Measurements from ENCODE around the gene CHRNA7.

Gene CHRNA7

GRCh38 chr15:32106401-32107381 lies 76.4 kb downstream of the CHRNA7 start:
- Histone ChIP-seq H3K9me3 (ENCODE audit: insufficient read depth, low read depth, low read length) (no peaks in the 10 kb centered on the region), H3K4me1 (ENCODE audit: insufficient read depth, low read length, poor library complexity, severe bottlenecking) (no peaks in the 10 kb centered on the region), H3K9ac (ENCODE audit: low read depth, low read length, poor library complexity, severe bottlenecking) (no peak overlapping the region), H3K9me2 (replicated peaks; ENCODE audit: low read depth, low read length) (no peaks in the 10 kb centered on the region), H3K27me3 (ENCODE audit: insufficient read depth, low read length, poor library complexity, severe bottlenecking) (no peaks in the 10 kb centered on the region), H2AFZ (ENCODE audit: low read length) (no peak overlapping the region), H3K4me2 (ENCODE audit: low read depth, low read length, poor library complexity, severe bottlenecking) (no peak overlapping the region), H3F3A (ENCODE audit: low read depth) (no peaks in the 10 kb centered on the region), H3K79me2 (ENCODE audit: insufficient read depth, low read length) (no peaks in the 10 kb centered on the region), H3K36me3 (ENCODE audit: insufficient read depth, low read length) (no peaks in the 10 kb centered on the region), H3K4me3 (ENCODE audit: low read length, poor library complexity, severe bottlenecking) (no peak overlapping the region), H4K20me1 (ENCODE audit: insufficient read depth, low read length, poor library complexity, severe bottlenecking) (no peaks in the 10 kb centered on the region)
- TF ChIP-seq CTCF (conservative IDR thresholded peaks at IDR 0.05; ENCODE audit: low read length) (no peak), EZH2phosphoT487 (IDR thresholded peaks at IDR 0.05; ENCODE audit: borderline replicate concordance) (no peak)

- Histone ChIP-seq H3K9ac (ENCODE audit: low read depth, low read length, poor library complexity, severe bottlenecking) (no peak overlapping the region), H3K36me3 (ENCODE audit: insufficient read depth, low read length) (no peaks in the 10 kb centered on the region), H3K9me2 (replicated peaks; ENCODE audit: low read depth, low read length) (no peaks in the 10 kb centered on the region), H3K4me1 (ENCODE audit: insufficient read depth, low read length, poor library complexity, severe bottlenecking) (no peaks in the 10 kb centered on the region), H3K9me3 (ENCODE audit: insufficient read depth, low read depth, low read length) (no peaks in the 10 kb centered on the region), H3K4me2 (ENCODE audit: low read depth, low read length, poor library complexity, severe bottlenecking) (no peak overlapping the region), H3K4me3 (ENCODE audit: low read length, poor library complexity, severe bottlenecking) (no peak overlapping the region), H2AFZ (ENCODE audit: low read length) (no peak overlapping the region), H3K27me3 (ENCODE audit: insufficient read depth, low read length, poor library complexity, severe bottlenecking) (no peaks in the 10 kb centered on the region), H3K79me2 (ENCODE audit: insufficient read depth, low read length) (no peaks in the 10 kb centered on the region), H3F3A (ENCODE audit: low read depth) (no peaks in the 10 kb centered on the region), H4K20me1 (ENCODE audit: insufficient read depth, low read length, poor library complexity, severe bottlenecking) (no peaks in the 10 kb centered on the region)
- TF ChIP-seq CTCF (conservative IDR thresholded peaks at IDR 0.05; ENCODE audit: low read length) (no peak), EZH2phosphoT487 (IDR thresholded peaks at IDR 0.05; ENCODE audit: borderline replicate concordance) (no peak)
Measured at GRCh38 chr15:32107477-32108080, 77.3 kb downstream of the CHRNA7 start.

- H3K79me2 ChIP-seq (ENCODE audit: insufficient read depth, low read length), result no peaks in the 10 kb centered on the region
- H3F3A ChIP-seq (ENCODE audit: low read depth), result no peaks in the 10 kb centered on the region
- H2AFZ ChIP-seq (ENCODE audit: low read length), result no peak overlapping the region
- H3K4me2 ChIP-seq (ENCODE audit: low read depth, low read length, poor library complexity, severe bottlenecking), result no peak overlapping the region
- no peaks in the 10 kb centered on the region for H3K9me2 ChIP-seq (replicated peaks; ENCODE audit: low read depth, low read length)
- no peaks in the 10 kb centered on the region for H4K20me1 ChIP-seq (ENCODE audit: insufficient read depth, low read length, poor library complexity, severe bottlenecking)
- TF ChIP-seq CTCF (conservative IDR thresholded peaks at IDR 0.05; ENCODE audit: low read length) (no peak), EZH2phosphoT487 (IDR thresholded peaks at IDR 0.05; ENCODE audit: borderline replicate concordance) (no peak)
- no peak overlapping the region for H3K9ac ChIP-seq (ENCODE audit: low read depth, low read length, poor library complexity, severe bottlenecking)
- no peaks in the 10 kb centered on the region for H3K27me3 ChIP-seq (ENCODE audit: insufficient read depth, low read length, poor library complexity, severe bottlenecking)
- H3K4me1 ChIP-seq (ENCODE audit: insufficient read depth, low read length, poor library complexity, severe bottlenecking), result no peaks in the 10 kb centered on the region
- no peak overlapping the region for H3K4me3 ChIP-seq (ENCODE audit: low read length, poor library complexity, severe bottlenecking)
- no peaks in the 10 kb centered on the region for H3K9me3 ChIP-seq (ENCODE audit: insufficient read depth, low read depth, low read length)
- H3K36me3 ChIP-seq (ENCODE audit: insufficient read depth, low read length), result no peaks in the 10 kb centered on the region
Measured at GRCh38 chr15:32108661-32109060, 78.3 kb downstream of the CHRNA7 start.
